HUES6 (cell line): ENCODE results near the gene CIAO1.

Source experiments
- H3K27ac ChIP-seq: 2 replicates; pipeline ENCODE4 v1.7.0; 2013; ENCODE audit warnings: low read depth, mild to moderate bottlenecking, low read length, inconsistent platforms
- H3K27me3 ChIP-seq: 2 replicates; pipeline ENCODE4 v1.6.1; 2013; ENCODE audit warnings: low read length; ENCODE audit not compliant: control insufficient read depth, insufficient read depth
- H3K36me3 ChIP-seq: 2 replicates; pipeline ENCODE4 v1.6.1; 2013; ENCODE audit warnings: low read length; ENCODE audit not compliant: control insufficient read depth, insufficient read depth
- H3K4me1 ChIP-seq: 2 replicates; pipeline ENCODE4 v1.6.1; 2013; ENCODE audit warnings: low read length; ENCODE audit not compliant: control insufficient read depth, insufficient read depth
- H3K4me3 ChIP-seq: 2 replicates; pipeline ENCODE4 v1.5.1; 2013; ENCODE audit warnings: low read depth, low read length
- H3K9ac ChIP-seq: one replicate; pipeline ENCODE4 v1.6.1; 2013; ENCODE audit warnings: mild to moderate bottlenecking, low read length
- H3K9me3 ChIP-seq: 2 replicates; pipeline ENCODE4 v1.6.1; 2013; ENCODE audit warnings: low read depth, low read length; ENCODE audit not compliant: control insufficient read depth, insufficient read depth

Gene CIAO1

GRCh38 chr2:96261328-96262003 lies 4.6 kb upstream of the CIAO1 start:
- Histone ChIP-seq H3K27ac (no peak overlapping the region; the same call in 1 of the 2 replicates), H3K9me3 (no peaks in the 10 kb centered on the region), H3K27me3 (no peaks in the 10 kb centered on the region), H3K4me3 (no peak overlapping the region), H3K36me3 (peaks cover 25% of the 10 kb centered on the region), H3K4me1 (peaks cover 28% of the 10 kb centered on the region), H3K9ac (no peak overlapping the region)

- H3K36me3 ChIP-seq, result peaks cover 26% of the 10 kb centered on the region
- H3K9me3 ChIP-seq, result no peaks in the 10 kb centered on the region
- no peak overlapping the region for H3K27ac ChIP-seq
- H3K4me3 ChIP-seq, result no peak overlapping the region
- no peaks in the 10 kb centered on the region for H3K27me3 ChIP-seq
- no peak overlapping the region for H3K9ac ChIP-seq
- peaks cover 31% of the 10 kb centered on the region for H3K4me1 ChIP-seq
Measured at GRCh38 chr2:96262306-96262705, 3.7 kb upstream of the CIAO1 start.

- H3K4me1 ChIP-seq, result peaks cover 31% of the 10 kb centered on the region
- H3K27ac ChIP-seq, result no peak overlapping the region
Measured at GRCh38 chr2:96264086-96264485, 1.9 kb upstream of the CIAO1 start.

GRCh38 chr2:96264656-96265348 lies 1.2 kb upstream of the CIAO1 start:
- no peak overlapping the region for H3K27ac ChIP-seq

More at GRCh38 chr2:96264086-96264485, 1.9 kb upstream of the CIAO1 start:
- Histone ChIP-seq H3K9me3 (no peaks in the 10 kb centered on the region), H3K4me3 (peak overlapping the region; percentile 82), H3K9ac (no peak overlapping the region), H3K27me3 (no peaks in the 10 kb centered on the region), H3K36me3 (peaks cover 36% of the 10 kb centered on the region)

GRCh38 chr2:96265349-96265839 lies 631 bp upstream of the CIAO1 start:
- H3K4me3 ChIP-seq, result peak overlapping the region; percentile 82
- no peaks in the 10 kb centered on the region for H3K9me3 ChIP-seq
- H3K27ac ChIP-seq, result peak overlapping the region; percentile 56; the same call in 1 of the 2 replicates
- peak overlapping the region; percentile 84 for H3K9ac ChIP-seq
- H3K27me3 ChIP-seq, result no peaks in the 10 kb centered on the region
- peaks cover 22% of the 10 kb centered on the region for H3K4me1 ChIP-seq
- peaks cover 37% of the 10 kb centered on the region for H3K36me3 ChIP-seq

More at GRCh38 chr2:96264656-96265348, 1.2 kb upstream of the CIAO1 start:
- peak overlapping the region; percentile 82 for H3K4me3 ChIP-seq
- no peaks in the 10 kb centered on the region for H3K9me3 ChIP-seq
- peaks cover 28% of the 10 kb centered on the region for H3K4me1 ChIP-seq
- H3K36me3 ChIP-seq, result peaks cover 34% of the 10 kb centered on the region
- H3K9ac ChIP-seq, result peak overlapping the region; percentile 84
- H3K27me3 ChIP-seq, result no peaks in the 10 kb centered on the region

- Histone ChIP-seq H3K27ac (no peak overlapping the region), H3K36me3 (peaks cover 52% of the 10 kb centered on the region), H3K9ac (no peak overlapping the region), H3K9me3 (no peaks in the 10 kb centered on the region), H3K27me3 (no peaks in the 10 kb centered on the region), H3K4me3 (peak overlapping the region; percentile 82), H3K4me1 (peaks cover 9% of the 10 kb centered on the region; the same call in 1 of the 2 replicates)
Measured at GRCh38 chr2:96267159-96267971, 1.3 kb downstream of the CIAO1 start.

GRCh38 chr2:96271995-96272394 lies 6.0 kb downstream of the CIAO1 start:
- H3K36me3 ChIP-seq, result peaks cover 82% of the 10 kb centered on the region
- no peak overlapping the region for H3K4me3 ChIP-seq
- H3K9me3 ChIP-seq, result no peaks in the 10 kb centered on the region
- peaks cover 3% of the 10 kb centered on the region; the same call in 1 of the 2 replicates for H3K4me1 ChIP-seq
- no peaks in the 10 kb centered on the region for H3K27me3 ChIP-seq
- H3K27ac ChIP-seq, result no peak overlapping the region
- H3K9ac ChIP-seq, result no peak overlapping the region

- Histone ChIP-seq H3K27ac (no peak overlapping the region), H3K9ac (no peak overlapping the region), H3K36me3 (peaks cover 84% of the 10 kb centered on the region)
Measured at GRCh38 chr2:96273763-96274162, 7.7 kb downstream of the CIAO1 start.

GRCh38 chr2:96274355-96275056 lies 8.5 kb downstream of the CIAO1 start:
- H3K4me3 ChIP-seq, result no peak overlapping the region
- H3K36me3 ChIP-seq, result peaks cover 84% of the 10 kb centered on the region
- H3K27me3 ChIP-seq, result no peaks in the 10 kb centered on the region
- H3K27ac ChIP-seq, result no peak overlapping the region
- no peaks in the 10 kb centered on the region for H3K4me1 ChIP-seq
- H3K9ac ChIP-seq, result no peak overlapping the region
- H3K9me3 ChIP-seq, result no peaks in the 10 kb centered on the region

More at GRCh38 chr2:96273763-96274162, 7.7 kb downstream of the CIAO1 start:
- Histone ChIP-seq H3K4me1 (no peaks in the 10 kb centered on the region), H3K9me3 (no peaks in the 10 kb centered on the region), H3K27me3 (no peaks in the 10 kb centered on the region), H3K4me3 (no peak overlapping the region)

GRCh38 chr2:96276787-96277499 lies 10.9 kb downstream of the CIAO1 start:
- Histone ChIP-seq H3K36me3 (peaks cover 88% of the 10 kb centered on the region), H3K27me3 (no peaks in the 10 kb centered on the region)

More at GRCh38 chr2:96276787-96277499, 10.9 kb downstream of the CIAO1 start:
- Histone ChIP-seq H3K4me3 (no peak overlapping the region), H3K4me1 (no peaks in the 10 kb centered on the region), H3K9ac (no peak overlapping the region), H3K27ac (no peak overlapping the region), H3K9me3 (no peaks in the 10 kb centered on the region)
